Kidney (tissue), 14 donors: ENCODE measurements around the gene SEZ6L2. TPM values are rescaled to one million over a fixed set of nuclear protein-coding genes. Genes with fewer than 3 reads are reported as not detected.

Source experiments
- DNase-seq, 5 donors: peaks; one replicate each; pipeline ENCODE4 v3.0.0-alpha.2; 2013 to 2020
- FAIRE-seq: peaks from 2 replicates; lab custom pipeline; 2012; peaks lifted over from hg19 to GRCh38; lab: Jason Lieb, UNC
- H3K27ac ChIP-seq, 2 donors: one replicate each; pipeline ENCODE4 v1.7.0; 2013; ENCODE audit warnings: low read depth in 2 of 2, low read length in 2 of 2, inconsistent platforms in 1 of 2
- H3K27me3 ChIP-seq: one replicate; pipeline ENCODE4 v1.7.1; 2013; ENCODE audit warnings: low read length, inconsistent platforms; ENCODE audit not compliant: control insufficient read depth, insufficient read depth
- H3K36me3 ChIP-seq, 3 donors: one replicate each; pipeline versions ENCODE4 v1.7.0 to v1.7.1; 2013; ENCODE audit warnings: low read length in 3 of 3, control low read depth in 1 of 3, inconsistent platforms in 1 of 3; ENCODE audit not compliant: insufficient read depth in 3 of 3, control insufficient read depth in 2 of 3
- H3K4me1 ChIP-seq, 3 donors: one replicate each; pipeline versions ENCODE4 v1.7.0 to v1.7.1; 2013; ENCODE audit warnings: low read length in 3 of 3, inconsistent platforms in 1 of 3, low read depth in 1 of 3; ENCODE audit not compliant: control insufficient read depth in 2 of 3, insufficient read depth in 2 of 3
- H3K4me3 ChIP-seq, 3 donors: one replicate each; pipeline versions ENCODE4 v1.7.0 to v1.8.1; 2013; ENCODE audit warnings: low read length in 3 of 3, control low read depth in 1 of 3, inconsistent platforms in 1 of 3
- H3K9ac ChIP-seq, 3 donors: one replicate each; pipeline versions ENCODE4 v1.7.0 to v1.7.1; 2013; ENCODE audit warnings: low read length in 3 of 3, control low read depth in 1 of 3, inconsistent platforms in 1 of 3
- H3K9me3 ChIP-seq, 3 donors: one replicate each; pipeline versions ENCODE4 v1.7.0 to v1.7.1; 2013; ENCODE audit warnings: low read length in 3 of 3, control low read depth in 1 of 3, inconsistent platforms in 1 of 3; ENCODE audit not compliant: control insufficient read depth in 2 of 3, insufficient read depth in 1 of 3
- CTCF ChIP-seq: IDR thresholded peaks from 3 replicates; pipeline ENCODE4 v1.5.1; 2012; ENCODE audit warnings: mild to moderate bottlenecking, moderate library complexity, borderline replicate concordance; ENCODE audit not compliant: insufficient read depth; ENCODE audit errors: extremely low read depth
- intact Hi-C: fragments of 100-400 bp; cut with DNase I; formaldehyde crosslinking; loops from one replicate; pipeline ENCODE4 v1.11.1; 2022
- polyA plus RNA-seq: library from polyadenylated mRNA; stranded (reverse); fragments of 350-450 nt; fragmentation: Illumina TruSeq; extraction: RNeasy Lipid Tissue Mini Kit (QIAGEN cat#74804); gene quantifications from one replicate; pipeline ENCODE4 v1.2.3, GENCODE V29; 2014; ENCODE audit warnings: low read depth, low replicate concordance; ENCODE audit not compliant: insufficient read depth
- total RNA-seq: library from RNA; stranded (reverse); fragmentation: NEBNext Ultra II Directional; extraction: Animal tissue kit (Norgen Biotek cat#: 25700); gene quantifications from one replicate; pipeline ENCODE4 v1.2.1, GENCODE V29; 2021
- donor health status: control.
- donor health status: control.
- donor health status: control.
- donor health status: control.
- donor health status: control.
- donor health status: DM: yes; HTN: yes; CAD: no.
- donor health status: Normal renal cell carcinoma (clear cell type).

SEZ6L2 gene
- total and polyA plus RNA-seq, 2 donors from 2014 or later = 9.1 to 32.4 TPM

- Histone ChIP-seq H3K4me3 (peak overlapping the region in 2 of 3 donors; percentile 39 to 55), H3K4me1 (peaks cover 0 to 5% (median 3%) of the 10 kb centered on the region in 3 donors), H3K9me3 (no peaks in the 10 kb centered on the region), H3K27me3 (no peaks in the 10 kb centered on the region), H3K27ac (no peak overlapping the region), H3K9ac (peak overlapping the region in 1 of 3 donors; percentile 34), H3K36me3 (no peaks in the 10 kb centered on the region)
- DNase-seq = no peak
- TF ChIP-seq CTCF = no peak
- intact Hi-C loops = no loop called here
- no peak for FAIRE-seq
Observed at GRCh38 chr16:29900888-29901606, 1.7 kb upstream of the SEZ6L2 start.

- peak within 1 kb of the TSS; percentile 39 to 57 (median 55) for H3K4me3 ChIP-seq
- H3K27ac ChIP-seq = no peak within 1 kb of the TSS
- intact Hi-C loops = no loop called here
- TF ChIP-seq CTCF = no peak
- H3K27me3 ChIP-seq = no peaks in the 10 kb centered on the region
- FAIRE-seq = no peak
- peak within 1 kb of the TSS in 1 of 3 donors; percentile 34 for H3K9ac ChIP-seq
- H3K9me3 ChIP-seq = no peaks in the 10 kb centered on the region
- DNase-seq = peak; percentile 74 to 90 (median 82)
- H3K4me1 ChIP-seq = peaks cover 0 to 5% (median 3%) of the 10 kb centered on the region in 3 donors
- no peaks in the 10 kb centered on the region for H3K36me3 ChIP-seq
Observed at GRCh38 chr16:29900102-29900887, 945 bp upstream of the SEZ6L2 start, which contains the start of gene ASPHD1. ASPHD1 (plus strand) TSS chr16:29900488; CDS start chr16:29900972, 484 bp downstream.

GRCh38 chr16:29898804-29899515 lies 390 bp downstream of the SEZ6L2 start:
- peak in 1 of 5 donors; percentile 50 for DNase-seq
- no peak for TF ChIP-seq CTCF
- Histone ChIP-seq H3K36me3 (no peaks in the 10 kb centered on the region), H3K9ac (no peak overlapping the region), H3K4me1 (peaks cover 0 to 5% (median 3%) of the 10 kb centered on the region in 3 donors), H3K9me3 (no peaks in the 10 kb centered on the region), H3K4me3 (peak overlapping the region in 2 of 3 donors; percentile 12 to 55), H3K27ac (no peak overlapping the region), H3K27me3 (no peaks in the 10 kb centered on the region)
- FAIRE-seq = no peak
- intact Hi-C loops = no loop called here
